ENCODE measurements around the gene CGREF1. TPM values are rescaled to one million over a fixed set of nuclear protein-coding genes. Genes with fewer than 3 reads are reported as not detected.
A peak's percentile ranks its signal among the peaks of the same experiment; 100 is the strongest.

The CGREF1 gene
- total RNA-seq, 6 experiments from 2014 or later = 2.5 to 33.2 (median 7.7) TPM

DNA sequence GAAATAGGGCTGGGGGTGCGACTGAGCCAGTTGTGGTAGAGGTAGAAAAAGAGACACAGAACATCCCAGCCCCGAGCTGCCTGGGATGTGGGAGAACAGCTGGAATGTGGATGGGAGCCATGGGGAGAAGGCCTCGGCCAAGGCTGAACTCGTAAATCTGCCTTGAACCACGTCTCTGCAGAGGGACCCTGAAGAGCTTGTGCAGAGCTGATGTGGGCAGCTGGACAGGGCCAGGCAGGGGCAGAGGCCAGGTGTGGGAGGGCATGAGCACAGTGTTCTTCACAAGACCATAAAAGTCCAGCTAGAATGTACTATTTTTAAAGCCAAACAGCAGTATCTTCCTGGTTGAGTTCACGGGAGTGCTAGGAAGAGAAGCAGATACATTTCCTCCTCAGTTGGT, 35.6 kb upstream of the CGREF1 start:
- no peaks in the 10 kb centered on the region for H3K36me3 ChIP-seq
- no peak overlapping the region for H3K27ac ChIP-seq
- ATAC-seq (peak in 1 of 4 donors; percentile 13), DNase-seq (no peak)
- no peaks in the 10 kb centered on the region for H3K27me3 ChIP-seq
- 90% methylated on average over 5 of the region's 6 CpGs for WGBS (ENCODE audit: insufficient coverage, low coverage, low lambda C conversion rate, missing lambda C conversion rate)
- H3K4me1 ChIP-seq = no peaks in the 10 kb centered on the region
- TF ChIP-seq, protein P1, sequence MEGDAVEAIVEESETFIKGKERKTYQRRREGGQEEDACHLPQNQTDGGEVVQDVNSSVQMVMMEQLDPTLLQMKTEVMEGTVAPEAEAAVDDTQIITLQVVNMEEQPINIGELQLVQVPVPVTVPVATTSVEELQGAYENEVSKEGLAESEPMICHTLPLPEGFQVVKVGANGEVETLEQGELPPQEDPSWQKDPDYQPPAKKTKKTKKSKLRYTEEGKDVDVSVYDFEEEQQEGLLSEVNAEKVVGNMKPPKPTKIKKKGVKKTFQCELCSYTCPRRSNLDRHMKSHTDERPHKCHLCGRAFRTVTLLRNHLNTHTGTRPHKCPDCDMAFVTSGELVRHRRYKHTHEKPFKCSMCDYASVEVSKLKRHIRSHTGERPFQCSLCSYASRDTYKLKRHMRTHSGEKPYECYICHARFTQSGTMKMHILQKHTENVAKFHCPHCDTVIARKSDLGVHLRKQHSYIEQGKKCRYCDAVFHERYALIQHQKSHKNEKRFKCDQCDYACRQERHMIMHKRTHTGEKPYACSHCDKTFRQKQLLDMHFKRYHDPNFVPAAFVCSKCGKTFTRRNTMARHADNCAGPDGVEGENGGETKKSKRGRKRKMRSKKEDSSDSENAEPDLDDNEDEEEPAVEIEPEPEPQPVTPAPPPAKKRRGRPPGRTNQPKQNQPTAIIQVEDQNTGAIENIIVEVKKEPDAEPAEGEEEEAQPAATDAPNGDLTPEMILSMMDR (IDR thresholded peaks at IDR 0.05) = no peak
- no peak for TF ChIP-seq POLR2A (IDR thresholded peaks at IDR 0.05)
- intact Hi-C loops (cut with DNase I) = no loop called here
- H3K4me3 ChIP-seq = no peak overlapping the region
- no peaks in the 10 kb centered on the region for H3K9me3 ChIP-seq

DNA sequence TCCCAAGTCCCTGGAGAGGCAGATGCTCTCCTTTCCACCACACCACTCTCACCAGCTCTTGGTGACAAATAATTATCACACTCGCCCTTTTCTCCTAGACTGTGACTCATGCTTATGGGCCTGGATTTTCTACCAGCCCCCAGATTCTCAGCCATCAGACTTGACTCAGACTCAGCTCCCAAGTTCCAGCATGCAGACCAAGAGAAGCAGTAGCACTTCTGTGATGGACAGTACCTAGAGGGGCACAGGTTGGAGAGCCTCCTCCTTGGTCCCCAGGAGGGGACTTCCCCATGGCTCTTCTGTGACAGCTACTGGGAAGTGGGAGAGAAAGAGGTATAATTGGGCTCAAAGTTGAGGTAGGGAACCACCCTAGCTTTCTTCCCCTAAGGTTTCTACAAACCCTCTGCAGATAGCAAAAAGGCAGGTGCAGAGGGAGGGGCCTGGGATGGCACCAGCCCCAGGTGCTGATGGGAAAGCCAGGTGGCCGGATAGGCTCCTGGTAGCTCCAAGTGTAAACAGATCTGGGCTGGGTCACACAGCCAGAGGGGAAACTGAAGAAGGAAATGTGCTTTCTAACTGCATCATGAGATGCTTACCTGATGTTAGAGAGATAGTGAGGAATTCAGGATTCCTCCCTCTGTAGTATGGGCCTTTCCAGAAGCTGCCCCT, 34.0 kb upstream of the CGREF1 start:
- ATAC-seq (no peak), DNase-seq (no peak)
- Histone ChIP-seq H3K27me3 (no peaks in the 10 kb centered on the region), H3K36me3 (no peaks in the 10 kb centered on the region), H3K4me3 (no peak overlapping the region), H3K4me1 (no peaks in the 10 kb centered on the region), H3K27ac (no peak overlapping the region), H3K9me3 (no peaks in the 10 kb centered on the region)
- 63% methylated on average over 1 of the region's 2 CpGs for WGBS (ENCODE audit: insufficient coverage, low coverage, low lambda C conversion rate, missing lambda C conversion rate)
- no peak for TF ChIP-seq POLR2A (IDR thresholded peaks at IDR 0.05)
- TF ChIP-seq, protein P1 (IDR thresholded peaks at IDR 0.05) = no peak
- intact Hi-C loops (cut with DNase I) = no loop called here

GRCh38 chr2:27152102-27152795, 33.3 kb upstream of the CGREF1 start:
- TF ChIP-seq, protein P1 (IDR thresholded peaks at IDR 0.05) = peak; percentile 10 to 29 (median 26)
- TF ChIP-seq POLR2A (IDR thresholded peaks at IDR 0.05) = no peak
- Histone ChIP-seq H3K27me3 (no peaks in the 10 kb centered on the region), H3K4me1 (no peaks in the 10 kb centered on the region), H3K4me3 (no peak overlapping the region), H3K36me3 (no peaks in the 10 kb centered on the region), H3K27ac (no peak overlapping the region), H3K9me3 (no peaks in the 10 kb centered on the region)
- ATAC-seq (peak; percentile 84 to 91 (median 86)), DNase-seq (peak in 2 of 3 donors; percentile 61 to 66)
- 68% methylated on average over 2 of the region's 8 CpGs for WGBS (ENCODE audit: insufficient coverage, low coverage, low lambda C conversion rate, missing lambda C conversion rate)
- intact Hi-C loops (cut with DNase I) = no loop called here

- H3K27me3 ChIP-seq = no peaks in the 10 kb centered on the region
- 91% methylated on average over 4 of the region's 8 CpGs for WGBS (ENCODE audit: insufficient coverage, low coverage, low lambda C conversion rate, missing lambda C conversion rate)
- ATAC-seq = no peak
- no peak overlapping the region for H3K4me3 ChIP-seq
- TF ChIP-seq, protein P1 (IDR thresholded peaks at IDR 0.05) = no peak
- no peak for TF ChIP-seq POLR2A (IDR thresholded peaks at IDR 0.05)
- no peak overlapping the region for H3K27ac ChIP-seq
- intact Hi-C loops (cut with DNase I) = no loop called here
- H3K36me3 ChIP-seq = no peaks in the 10 kb centered on the region
- no peaks in the 10 kb centered on the region for H3K9me3 ChIP-seq
- H3K4me1 ChIP-seq = no peaks in the 10 kb centered on the region
- DNase-seq = no peak
Observed at GRCh38 chr2:27150639-27151230, 31.8 kb upstream of the CGREF1 start.
